DOHH2 (cell line): ENCODE measurements around the gene MYO1D.
"Not testable (repeated sequence)": the region's sequence is repeated elsewhere in the genome, so short reads cannot be mapped to it uniquely, and the experiment has no call there.

ENCODE experiments used
- H3F3A ChIP-seq: fragments of 200-600 bp; sonication (generic), shearing (Covaris generic); 2 replicates; pipeline ENCODE4 v1.6.0; 2016; ENCODE audit warnings: antibody characterized with exemption, mild to moderate bottlenecking; ENCODE audit not compliant: control insufficient read depth, insufficient read depth
- H3K27ac ChIP-seq: fragments of 200-600 bp; sonication (generic); 2 replicates; pipeline ENCODE4 v1.5.1; 2014; ENCODE audit warnings: low read depth, mild to moderate bottlenecking, low read length, moderate library complexity
- H3K27me3 ChIP-seq: fragments of 200-600 bp; sonication (generic); 2 replicates; pipeline ENCODE4 v1.6.1; 2014; ENCODE audit warnings: mild to moderate bottlenecking, low read length, mixed read lengths; ENCODE audit not compliant: control insufficient read depth
- H3K36me3 ChIP-seq: fragments of 200-600 bp; sonication (generic); 2 replicates; pipeline ENCODE4 v1.6.1; 2014; ENCODE audit warnings: mild to moderate bottlenecking, low read length, moderate library complexity, mixed read lengths; ENCODE audit not compliant: control insufficient read depth
- H3K4me1 ChIP-seq: fragments of 200-600 bp; sonication (generic); 2 replicates; pipeline ENCODE4 v1.6.1; 2014; ENCODE audit warnings: mild to moderate bottlenecking, low read length, mixed read lengths; ENCODE audit not compliant: control insufficient read depth
- H3K4me2 ChIP-seq: fragments of 200-600 bp; sonication (generic); 2 replicates; pipeline ENCODE4 v1.6.0; 2014; ENCODE audit warnings: mild to moderate bottlenecking, low read length, moderate library complexity
- H3K4me3 ChIP-seq: fragments of 200-600 bp; sonication (generic); 2 replicates; pipeline ENCODE4 v1.5.1; 2014; ENCODE audit warnings: mild to moderate bottlenecking, low read length, mixed read lengths
- H3K79me2 ChIP-seq: fragments of 200-600 bp; sonication (generic); 2 replicates; pipeline ENCODE4 v1.6.1; 2014; ENCODE audit warnings: mild to moderate bottlenecking, low read length, mixed read lengths; ENCODE audit not compliant: control insufficient read depth
- H3K9me2 ChIP-seq: fragments of 200-600 bp; sonication (generic); replicated peaks from 2 replicates; pipeline ENCODE4 v1.6.1; 2014; ENCODE audit warnings: mild to moderate bottlenecking, low read length, mixed read lengths; ENCODE audit not compliant: control insufficient read depth
- H3K9me3 ChIP-seq: fragments of 200-600 bp; sonication (generic); 2 replicates; pipeline ENCODE4 v1.6.1; 2014; ENCODE audit warnings: antibody characterized with exemption, low read length, mixed read lengths; ENCODE audit not compliant: control insufficient read depth, insufficient read depth
- H4K20me1 ChIP-seq: fragments of 200-600 bp; sonication (generic); 2 replicates; pipeline ENCODE4 v1.6.0; 2014; ENCODE audit warnings: low read depth, mild to moderate bottlenecking, antibody characterized with exemption, low read length, moderate library complexity; ENCODE audit not compliant: control insufficient read depth, insufficient read depth
- CTCF ChIP-seq: fragments of 200-600 bp; sonication (generic); IDR thresholded peaks from one replicate; pipeline ENCODE4 v1.5.1; 2014; ENCODE audit warnings: antibody characterized with exemption, mild to moderate bottlenecking, low read depth, low read length; ENCODE audit not compliant: poor library complexity, severe bottlenecking
- EZH2phosphoT487 ChIP-seq: fragments of 200-600 bp; sonication (generic); IDR thresholded peaks from 2 replicates; pipeline ENCODE4 v1.6.1; 2017; ENCODE audit warnings: borderline replicate concordance, mild to moderate bottlenecking, antibody characterized with exemption, low read length, moderate library complexity, mixed read lengths

The MYO1D gene

GRCh38 chr17:32722733-32723132 lies 154.2 kb downstream of the MYO1D start:
- Histone ChIP-seq H3K9me2 (no peaks in the 10 kb centered on the region), H3K4me1 (no peaks in the 10 kb centered on the region), H3F3A (no peaks in the 10 kb centered on the region), H3K79me2 (no peaks in the 10 kb centered on the region), H3K36me3 (no peaks in the 10 kb centered on the region), H3K27me3 (no peaks in the 10 kb centered on the region), H4K20me1 (no peaks in the 10 kb centered on the region), H3K27ac (no peak overlapping the region), H3K4me3 (no peak overlapping the region), H3K4me2 (no peak overlapping the region), H3K9me3 (no peaks in the 10 kb centered on the region)
- TF ChIP-seq CTCF (no peak), EZH2phosphoT487 (no peak)

GRCh38 chr17:32720671-32721070 lies 156.3 kb downstream of the MYO1D start:
- Histone ChIP-seq H3K4me3 (no peak overlapping the region), H3F3A (no peaks in the 10 kb centered on the region), H3K79me2 (no peaks in the 10 kb centered on the region), H3K27me3 (0 out of 2 replicates have a peak, but pooled peaks cover 2% of the 10 kb centered on the region), H3K4me2 (no peak overlapping the region), H4K20me1 (no peaks in the 10 kb centered on the region), H3K4me1 (no peaks in the 10 kb centered on the region), H3K27ac (no peak overlapping the region), H3K9me2 (no peaks in the 10 kb centered on the region), H3K36me3 (no peaks in the 10 kb centered on the region), H3K9me3 (no peaks in the 10 kb centered on the region)
- TF ChIP-seq EZH2phosphoT487 (no peak), CTCF (no peak)

- H3K27me3 ChIP-seq: 0 out of 2 replicates have a peak, but pooled peaks cover 2% of the 10 kb centered on the region
Observed at GRCh38 chr17:32719689-32720088, 157.2 kb downstream of the MYO1D start.

GRCh38 chr17:32714922-32715321 lies 162.0 kb downstream of the MYO1D start:
- not testable (repeated sequence) for H3K27ac ChIP-seq, H3K4me1 ChIP-seq, H3K4me3 ChIP-seq, H3K9me3 ChIP-seq, H3K79me2 ChIP-seq, H3K27me3 ChIP-seq, H3K9me2 ChIP-seq, H3K36me3 ChIP-seq, H3K4me2 ChIP-seq, H3F3A ChIP-seq, H4K20me1 ChIP-seq

More at GRCh38 chr17:32719689-32720088, 157.2 kb downstream of the MYO1D start:
- Histone ChIP-seq H3K4me2 (no peak overlapping the region), H3K9me2 (no peaks in the 10 kb centered on the region), H3F3A (no peaks in the 10 kb centered on the region), H3K4me1 (peaks cover 5% of the 10 kb centered on the region; the same call in 1 of the 2 replicates), H3K27ac (no peak overlapping the region), H3K9me3 (no peaks in the 10 kb centered on the region), H3K79me2 (no peaks in the 10 kb centered on the region), H4K20me1 (no peaks in the 10 kb centered on the region), H3K36me3 (no peaks in the 10 kb centered on the region), H3K4me3 (no peak overlapping the region)
- TF ChIP-seq EZH2phosphoT487 (no peak), CTCF (no peak)

GRCh38 chr17:32714206-32714605 lies 162.7 kb downstream of the MYO1D start:
- H4K20me1 ChIP-seq: not testable (repeated sequence)

More at GRCh38 chr17:32714206-32714605, 162.7 kb downstream of the MYO1D start:
- H3K27me3 ChIP-seq, H3K79me2 ChIP-seq, H3K4me1 ChIP-seq, H3F3A ChIP-seq, H3K4me2 ChIP-seq, H3K9me3 ChIP-seq, H3K9me2 ChIP-seq, H3K4me3 ChIP-seq, H3K27ac ChIP-seq, H3K36me3 ChIP-seq: not testable (repeated sequence)
